Stimulated activated CD4-positive, alpha-beta T cell treated with anti-CD3 and anti-CD28 coated beads, Interleukin-2, amount 100 ng/mL, for 24 hours (primary cell): ENCODE data around the gene BMAL1.

Source experiments
- DNase-seq, 2 donors: peaks; one replicate each; pipeline ENCODE4 v3.0.0-alpha.2; 2020

The BMAL1 gene

GRCh38 chr11:13344818-13345217 lies 67.2 kb downstream of the BMAL1 start:
- DNase-seq, result no peak

- no peak for DNase-seq
Measured at GRCh38 chr11:13346470-13346869, 68.9 kb downstream of the BMAL1 start.

GRCh38 chr11:13347901-13348300 lies 70.3 kb downstream of the BMAL1 start:
- DNase-seq, result no peak

- no peak for DNase-seq
Measured at GRCh38 chr11:13348305-13348704, 70.7 kb downstream of the BMAL1 start.

- no peak for DNase-seq
Measured at GRCh38 chr11:13349046-13349445, 71.5 kb downstream of the BMAL1 start.

GRCh38 chr11:13349581-13349980 lies 72.0 kb downstream of the BMAL1 start:
- DNase-seq, result no peak

GRCh38 chr11:13352711-13353110 lies 75.1 kb downstream of the BMAL1 start:
- DNase-seq, result no peak

- no peak for DNase-seq
Measured at GRCh38 chr11:13354335-13354734, 76.7 kb downstream of the BMAL1 start.

- DNase-seq, result no peak
Measured at GRCh38 chr11:13355191-13355590, 77.6 kb downstream of the BMAL1 start.

- DNase-seq, result no peak
Measured at GRCh38 chr11:13357232-13357631, 79.6 kb downstream of the BMAL1 start.

GRCh38 chr11:13358596-13359270 lies 81.1 kb downstream of the BMAL1 start:
- DNase-seq, result no peak

GRCh38 chr11:13362596-13363109 lies 85.1 kb downstream of the BMAL1 start:
- no peak for DNase-seq

- no peak for DNase-seq
Measured at GRCh38 chr11:13364388-13364787, 86.8 kb downstream of the BMAL1 start.

GRCh38 chr11:13366266-13367026 lies 88.9 kb downstream of the BMAL1 start:
- no peak for DNase-seq

GRCh38 chr11:13367115-13367514 lies 89.5 kb downstream of the BMAL1 start:
- no peak for DNase-seq

- no peak for DNase-seq
Measured at GRCh38 chr11:13368041-13368446, 90.5 kb downstream of the BMAL1 start.

GRCh38 chr11:13373216-13373615 lies 95.6 kb downstream of the BMAL1 start:
- DNase-seq, result no peak

- no peak for DNase-seq
Measured at GRCh38 chr11:13375798-13376197, 98.2 kb downstream of the BMAL1 start.

- no peak for DNase-seq
Measured at GRCh38 chr11:13376402-13376801, 98.8 kb downstream of the BMAL1 start.

GRCh38 chr11:13376838-13377237 lies 99.2 kb downstream of the BMAL1 start:
- DNase-seq, result no peak

GRCh38 chr11:13378316-13378715 lies 100.7 kb downstream of the BMAL1 start:
- no peak for DNase-seq

- DNase-seq, result no peak
Measured at GRCh38 chr11:13380731-13381130, 103.1 kb downstream of the BMAL1 start.

- no peak for DNase-seq
Measured at GRCh38 chr11:13382751-13383150, 105.2 kb downstream of the BMAL1 start.

- peak; percentile 20 to 28 for DNase-seq
Measured at GRCh38 chr11:13384908-13385640, 107.5 kb downstream of the BMAL1 start.
